CD4-positive, alpha-beta memory T cell (primary cell): ENCODE data around the gene ST6GALNAC3. TPM values are rescaled to one million over a fixed set of nuclear protein-coding genes. Genes with fewer than 3 reads are reported as not detected.

Experiments
- CTCF ChIA-PET: fragments of 350-600 bp; sonication (Branson Sonifier 250); formaldehyde crosslinking; loops from one replicate; lab custom pipeline; 2021; ENCODE audit warnings: inconsistent platforms; ENCODE audit not compliant: partially characterized antibody; lab: Charles Lee
- POLR2A ChIA-PET: fragments of 350-600 bp; sonication (Branson Sonifier 250); formaldehyde crosslinking; loops from one replicate; lab custom pipeline; 2021; ENCODE audit not compliant: partially characterized antibody; lab: Charles Lee
- DNase-seq, 5 donors: peaks; one replicate each; pipeline versions ENCODE4 v3.0.0 to v3.0.0-alpha.2; 2020 to 2022; ENCODE audit warnings: mixed read lengths in 1 of 5
- H3K27ac ChIP-seq: one replicate; pipeline ENCODE4 v1.7.0; 2013; ENCODE audit warnings: low read depth, low read length
- H3K27me3 ChIP-seq: 2 replicates; pipeline ENCODE4 v1.7.0; 2013; ENCODE audit warnings: mild to moderate bottlenecking, low read length, moderate library complexity; ENCODE audit not compliant: insufficient read depth
- H3K36me3 ChIP-seq: 2 replicates; pipeline ENCODE4 v1.7.0; 2013; ENCODE audit warnings: mild to moderate bottlenecking, low read length, moderate library complexity; ENCODE audit not compliant: insufficient read depth
- H3K4me1 ChIP-seq: 2 replicates; pipeline ENCODE4 v1.7.0; 2013; ENCODE audit warnings: mild to moderate bottlenecking, low read length, moderate library complexity; ENCODE audit not compliant: insufficient read depth
- H3K4me3 ChIP-seq, 2 donors: one replicate each; pipeline ENCODE4 v1.7.0; 2013; ENCODE audit warnings: low read length in 2 of 2, mild to moderate bottlenecking in 1 of 2
- H3K9me3 ChIP-seq, 2 donors: one replicate each; pipeline ENCODE4 v1.7.0; 2013; ENCODE audit warnings: low read length in 2 of 2, control low read depth in 1 of 2; ENCODE audit not compliant: control insufficient read depth in 1 of 2
- H3K27ac Mint-ChIP-seq, 7 donors: one replicate each; pipeline ENCODE4 v1.8.0; 2020 to 2021; ENCODE audit warnings: mixed read lengths in 7 of 7, mild to moderate bottlenecking in 6 of 7, inconsistent platforms in 3 of 7, moderate library complexity in 3 of 7
- H3K27me3 Mint-ChIP-seq, 2 donors: one replicate each; pipeline ENCODE4 v1.8.0; 2020 to 2021; ENCODE audit warnings: mixed read lengths in 2 of 2
- H3K36me3 Mint-ChIP-seq, 2 donors: one replicate each; pipeline ENCODE4 v1.8.0; 2020 to 2021; ENCODE audit warnings: mixed read lengths in 2 of 2, inconsistent platforms in 1 of 2, mild to moderate bottlenecking in 1 of 2
- H3K4me1 Mint-ChIP-seq, 4 donors: one replicate each; pipeline ENCODE4 v1.8.0; 2020 to 2021; ENCODE audit warnings: mixed read lengths in 4 of 4, mild to moderate bottlenecking in 1 of 4
- H3K4me3 Mint-ChIP-seq, 8 donors: one replicate each; pipeline ENCODE4 v1.8.0; 2020 to 2021; ENCODE audit warnings: mixed read lengths in 8 of 8, mild to moderate bottlenecking in 7 of 8, moderate library complexity in 6 of 8, inconsistent platforms in 3 of 8
- H3K9me3 Mint-ChIP-seq, 8 donors: one replicate each; pipeline ENCODE4 v1.8.0; 2020 to 2021; ENCODE audit warnings: mixed read lengths in 8 of 8, mild to moderate bottlenecking in 5 of 8, inconsistent platforms in 3 of 8, moderate library complexity in 1 of 8
- intact Hi-C: fragments of 100-400 bp; cut with micrococcal nuclease; formaldehyde crosslinking; loops from one replicate; pipeline ENCODE4 v1.15.1; 2023
- polyA plus RNA-seq, 2 donors: library from polyadenylated mRNA; unstranded; fragments of 300-500 nt; fragmentation: Illumina TruSeq; gene quantifications; one replicate each; pipeline ENCODE4 v1.2.3, GENCODE V29; 2021
- total RNA-seq, 2 experiments: library from RNA; stranded (reverse); gene quantifications; one replicate each; pipeline ENCODE4 v1.2.3, GENCODE V29; 2021

Gene ST6GALNAC3
- total and polyA plus RNA-seq, 4 experiments from 2014 or later = 0.47 to 1.2 (median 1.1) TPM; not detected in 1

DNA sequence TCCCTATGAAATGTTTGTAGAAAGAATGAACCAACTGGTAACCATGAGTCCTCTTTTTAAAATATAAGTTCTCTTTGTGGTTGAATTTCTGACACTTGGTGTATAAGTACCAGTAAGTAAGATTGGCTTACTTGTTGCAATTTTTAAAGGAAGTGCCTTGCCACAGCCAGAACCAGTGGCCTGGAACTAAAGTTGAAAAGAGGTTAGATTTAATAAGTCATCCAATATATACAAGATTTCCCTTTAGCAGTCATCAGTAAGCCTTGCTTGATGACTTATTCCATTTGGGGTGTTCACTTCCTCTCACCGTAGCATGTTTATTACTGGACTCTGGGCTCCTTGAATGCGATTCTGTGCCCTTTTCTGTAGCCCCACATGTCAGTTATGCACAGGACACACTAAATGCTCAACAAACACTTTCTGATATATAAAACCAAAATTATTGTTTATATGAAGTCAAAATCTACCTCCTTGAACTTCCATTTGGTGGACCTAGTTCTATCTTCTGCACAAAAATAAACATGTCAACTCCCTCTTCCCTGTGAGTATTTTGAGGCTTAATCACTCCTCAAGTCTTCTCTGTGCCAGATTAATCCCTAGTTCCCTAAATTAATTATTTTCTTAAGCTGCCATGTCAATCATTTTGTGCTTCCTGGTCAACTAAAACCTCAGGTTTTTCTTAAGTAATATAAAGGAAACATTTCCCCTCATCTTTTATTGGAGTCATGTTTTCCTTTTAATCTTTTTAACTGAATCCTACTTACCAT is 218.1 kb downstream of the ST6GALNAC3 start:
- H3K27me3 Mint-ChIP-seq = no peaks in the 10 kb centered on the region
- intact Hi-C loops = loop anchor here (10.0 kb wide), 1 partner anchor 138 kb away; no protein-coding TSS in a partner anchor

DNA sequence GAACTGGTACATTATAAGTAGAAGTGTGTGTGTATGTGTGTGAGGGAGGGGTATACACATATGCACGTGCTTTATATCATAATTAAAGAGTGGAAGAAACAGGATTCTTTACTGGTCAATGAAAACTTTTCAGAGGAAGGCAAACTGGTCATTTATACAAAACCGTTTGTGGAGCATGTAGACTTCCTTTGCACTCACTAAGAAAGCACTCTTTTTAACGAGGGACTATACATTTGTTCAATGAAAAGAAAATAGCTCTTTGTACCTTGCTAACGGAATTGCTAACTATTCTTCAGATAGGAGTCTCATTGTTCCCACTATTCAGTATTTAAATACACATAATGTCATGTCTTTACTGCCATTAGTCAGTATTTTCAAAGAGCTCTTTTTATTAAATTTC is 219.3 kb downstream of the ST6GALNAC3 start:
- no peak overlapping the region for H3K27ac ChIP-seq
- peaks cover 87% of the 10 kb centered on the region for H3K4me1 ChIP-seq
- intact Hi-C loops = loop anchor here (10.0 kb wide), 1 partner anchor 139 kb away; no protein-coding TSS in a partner anchor
- H3K4me3 Mint-ChIP-seq = peak overlapping the region in 4 of 8 donors; percentile 27 to 49 (median 39)
- no peaks in the 10 kb centered on the region for H3K27me3 Mint-ChIP-seq
- H3K36me3 ChIP-seq = no peaks in the 10 kb centered on the region
- no peaks in the 10 kb centered on the region for H3K36me3 Mint-ChIP-seq
- ChIA-PET CTCF (interaction anchor here (1.1 kb wide), 2 partner anchors 39 to 139 kb away, joined by 3 to 4 read pairs; no protein-coding TSS in a partner anchor), POLR2A (interaction anchor here (1.2 to 1.8 kb wide), 3 partner anchors 9 to 24 kb away, joined by 3 to 15 read pairs (median 4); no protein-coding TSS in a partner anchor)
- DNase-seq = no peak
- H3K4me1 Mint-ChIP-seq = peaks cover 36 to 69% (median 56%) of the 10 kb centered on the region in 4 donors
- H3K4me3 ChIP-seq = peak overlapping the region in 1 of 2 donors; percentile 10
- no peaks in the 10 kb centered on the region for H3K27me3 ChIP-seq
- H3K27ac Mint-ChIP-seq = peak overlapping the region; percentile 39 to 82 (median 59)
- no peaks in the 10 kb centered on the region for H3K9me3 Mint-ChIP-seq
- no peaks in the 10 kb centered on the region for H3K9me3 ChIP-seq

More for the DNA sequence above, 218.1 kb downstream of the ST6GALNAC3 start:
- H3K4me3 ChIP-seq = no peak overlapping the region
- Mint-ChIP-seq H3K9me3 (no peaks in the 10 kb centered on the region), H3K27ac (peak overlapping the region in 6 of 7 donors; percentile 3 to 58 (median 15)), H3K36me3 (no peaks in the 10 kb centered on the region), H3K4me3 (peak overlapping the region in 2 of 8 donors; percentile 17 to 22), H3K4me1 (peaks cover 42 to 70% (median 57%) of the 10 kb centered on the region in 4 donors)
- no peaks in the 10 kb centered on the region for H3K9me3 ChIP-seq
- H3K36me3 ChIP-seq = no peaks in the 10 kb centered on the region
- H3K27ac ChIP-seq = no peak overlapping the region
- DNase-seq = no peak
- no peaks in the 10 kb centered on the region for H3K27me3 ChIP-seq
- peaks cover 87% of the 10 kb centered on the region for H3K4me1 ChIP-seq
- ChIA-PET POLR2A (interaction anchor here (0.6 to 1.8 kb wide), 2 partner anchors 8 to 23 kb away, joined by 3 to 15 read pairs; no protein-coding TSS in a partner anchor), CTCF (interaction anchor here (2.8 kb wide), 1 partner anchor 139 kb away, joined by 12 read pairs; no protein-coding TSS in a partner anchor)

DNA sequence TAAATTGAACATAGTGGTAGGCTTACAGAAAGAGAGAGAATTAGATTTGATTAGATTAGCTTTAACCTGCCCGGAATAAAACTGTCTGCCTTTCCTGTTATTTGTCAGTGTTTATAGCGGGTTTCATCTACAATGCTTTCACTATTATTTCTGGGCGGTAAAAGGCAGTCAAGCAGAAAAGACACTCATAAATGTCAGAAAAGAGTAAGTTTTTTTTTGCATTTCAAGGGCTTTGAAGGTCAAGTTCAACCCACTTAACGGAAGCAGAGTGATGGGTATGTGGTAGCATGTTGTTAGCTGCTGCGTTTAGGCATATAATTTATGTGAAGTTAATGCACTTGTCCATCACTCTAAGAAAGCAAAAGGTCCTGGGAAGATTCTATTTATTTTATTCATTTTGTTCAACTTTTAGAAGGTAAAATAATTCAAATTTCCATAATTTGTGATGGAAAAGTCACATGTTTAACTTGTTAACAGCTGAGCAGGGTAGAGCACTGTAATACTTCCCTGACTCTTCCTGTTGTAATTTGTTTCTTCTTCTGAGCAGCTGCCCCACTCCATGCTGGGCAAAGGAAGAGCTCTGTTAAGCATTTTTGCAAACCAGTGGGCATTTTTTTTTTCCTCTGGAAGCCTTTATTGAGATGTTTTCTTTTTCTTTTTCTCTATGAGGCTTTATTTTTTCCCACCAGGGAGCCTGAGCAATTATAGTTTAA is 220.1 kb downstream of the ST6GALNAC3 start:
- Histone ChIP-seq H3K27ac (no peak overlapping the region), H3K9me3 (no peaks in the 10 kb centered on the region), H3K27me3 (no peaks in the 10 kb centered on the region), H3K4me1 (peaks cover 86% of the 10 kb centered on the region), H3K4me3 (peak overlapping the region; percentile 12 to 13), H3K36me3 (no peaks in the 10 kb centered on the region)
- Mint-ChIP-seq H3K4me3 (peak overlapping the region; percentile 68 to 86 (median 78)), H3K27ac (peak overlapping the region; percentile 47 to 85 (median 73)), H3K27me3 (no peaks in the 10 kb centered on the region), H3K4me1 (peaks cover 31 to 62% (median 50%) of the 10 kb centered on the region in 4 donors), H3K36me3 (no peaks in the 10 kb centered on the region), H3K9me3 (no peaks in the 10 kb centered on the region)
- CTCF ChIA-PET = interaction anchor here (1.1 to 1.3 kb wide), 4 partner anchors 24 to 140 kb away, joined by 3 to 4 read pairs (median 3); no protein-coding TSS in a partner anchor
- DNase-seq = peak in 4 of 5 donors; percentile 32 to 50 (median 40)
- intact Hi-C loops = loop anchor here (10.0 kb wide), 1 partner anchor 140 kb away; no protein-coding TSS in a partner anchor
- POLR2A ChIA-PET = interaction anchor here (0.8 to 1.8 kb wide), 7 partner anchors 10 to 140 kb away, joined by 3 to 15 read pairs (median 3); no protein-coding TSS in a partner anchor

DNA sequence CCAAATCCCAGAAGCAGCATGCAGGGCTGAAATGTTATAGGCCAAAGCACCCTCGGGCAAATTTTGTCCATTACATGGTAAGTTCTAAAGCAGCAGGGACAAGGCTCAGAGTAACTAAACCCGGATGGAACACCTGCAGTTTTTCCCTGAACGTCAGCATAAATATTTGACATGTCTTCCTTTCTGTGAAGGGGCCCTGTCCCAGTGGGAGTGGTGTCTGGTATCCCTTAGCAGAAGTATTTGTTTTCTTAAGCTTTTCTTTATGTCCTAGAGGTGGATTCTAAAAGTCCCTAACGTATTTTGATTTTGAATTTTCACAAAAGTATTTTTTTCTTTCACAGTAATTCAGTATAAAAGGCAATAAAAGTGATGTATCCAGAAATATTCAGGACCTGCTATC is 223.9 kb downstream of the ST6GALNAC3 start:
- intact Hi-C loops = loop anchor here (10.0 kb wide), 1 partner anchor 144 kb away; no protein-coding TSS in a partner anchor
- H3K27ac ChIP-seq = no peak overlapping the region
- POLR2A ChIA-PET = interaction anchor here (1.4 kb wide), 1 partner anchor 30 kb away, joined by 4 read pairs; no protein-coding TSS in a partner anchor
- no peak overlapping the region for H3K4me3 Mint-ChIP-seq
- no peak overlapping the region for H3K4me3 ChIP-seq
- no peaks in the 10 kb centered on the region for H3K9me3 Mint-ChIP-seq
- H3K4me1 Mint-ChIP-seq = peaks cover 30 to 51% (median 42%) of the 10 kb centered on the region in 4 donors
- H3K36me3 ChIP-seq = no peaks in the 10 kb centered on the region
- DNase-seq = no peak
- CTCF ChIA-PET = interaction anchor here (1.1 to 2.0 kb wide), 2 partner anchors 25 to 141 kb away, joined by 3 to 4 read pairs; no protein-coding TSS in a partner anchor
- peaks cover 83% of the 10 kb centered on the region for H3K4me1 ChIP-seq
- peak overlapping the region in 1 of 7 donors; percentile 15 for H3K27ac Mint-ChIP-seq
- no peaks in the 10 kb centered on the region for H3K27me3 ChIP-seq
- H3K27me3 Mint-ChIP-seq = no peaks in the 10 kb centered on the region
- no peaks in the 10 kb centered on the region for H3K9me3 ChIP-seq
- H3K36me3 Mint-ChIP-seq = no peaks in the 10 kb centered on the region

DNA sequence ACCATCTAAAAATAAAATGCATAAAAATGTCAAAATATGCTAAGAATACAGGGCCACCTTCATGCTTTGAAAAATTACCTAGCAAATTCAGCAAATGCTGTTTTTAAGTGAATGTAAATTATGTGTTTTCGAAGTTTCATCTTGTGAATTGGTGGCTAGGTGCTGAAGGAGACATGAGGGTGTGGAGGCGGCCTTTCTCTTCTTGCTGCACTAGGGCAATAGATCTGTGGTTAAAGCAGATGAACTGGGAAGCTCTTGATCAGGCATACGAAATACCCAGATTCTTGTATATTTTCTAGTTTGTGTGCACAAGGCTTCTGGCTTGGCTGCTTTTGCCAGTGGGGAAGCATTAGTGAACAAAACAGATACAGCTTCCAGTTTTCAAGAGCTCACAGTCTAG is 224.5 kb downstream of the ST6GALNAC3 start:
- H3K9me3 ChIP-seq = no peaks in the 10 kb centered on the region
- no peaks in the 10 kb centered on the region for H3K36me3 Mint-ChIP-seq
- peak overlapping the region in 2 of 8 donors; percentile 11 to 36 for H3K4me3 Mint-ChIP-seq
- H3K27ac ChIP-seq = no peak overlapping the region
- ChIA-PET CTCF (interaction anchor here (1.1 to 2.0 kb wide), 2 partner anchors 26 to 142 kb away, joined by 3 to 4 read pairs; no protein-coding TSS in a partner anchor), POLR2A (interaction anchor here (1.9 kb wide), 1 partner anchor 28 kb away, joined by 6 read pairs; no protein-coding TSS in a partner anchor)
- H3K27me3 Mint-ChIP-seq = no peaks in the 10 kb centered on the region
- peaks cover 25 to 45% (median 37%) of the 10 kb centered on the region in 4 donors for H3K4me1 Mint-ChIP-seq
- H3K36me3 ChIP-seq = no peaks in the 10 kb centered on the region
- DNase-seq = no peak
- peak overlapping the region in 4 of 7 donors; percentile 7 to 31 (median 16) for H3K27ac Mint-ChIP-seq
- no peaks in the 10 kb centered on the region for H3K27me3 ChIP-seq
- H3K4me1 ChIP-seq = peaks cover 77% of the 10 kb centered on the region
- no peak overlapping the region for H3K4me3 ChIP-seq
- intact Hi-C loops = loop anchor here (10.0 kb wide), 1 partner anchor 144 kb away; no protein-coding TSS in a partner anchor
- H3K9me3 Mint-ChIP-seq = no peaks in the 10 kb centered on the region

DNA sequence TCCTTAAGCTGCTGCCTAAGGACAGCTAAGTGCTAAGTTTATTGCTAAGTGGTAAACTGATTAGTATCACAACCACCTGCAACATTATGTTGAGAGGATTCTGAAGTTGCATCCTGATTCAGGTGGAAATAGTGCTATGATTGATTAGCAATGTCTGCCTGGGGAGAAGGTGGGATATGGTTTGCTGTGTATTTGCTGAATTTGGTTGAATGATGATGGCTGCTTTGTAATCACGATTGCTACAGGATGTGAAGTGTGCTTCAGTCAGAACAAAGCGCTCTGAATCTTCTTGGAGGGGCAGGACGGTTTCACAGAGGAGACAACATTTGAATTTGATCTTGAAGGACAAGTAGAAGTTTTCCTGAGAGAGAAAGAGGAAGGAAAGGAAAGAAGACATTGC is 226.0 kb downstream of the ST6GALNAC3 start:
- CTCF ChIA-PET = interaction anchor here (1.4 to 2.0 kb wide), 4 partner anchors 10 to 146 kb away, joined by 3 to 8 read pairs (median 5); no protein-coding TSS in a partner anchor
- no peak for DNase-seq
- Histone ChIP-seq H3K27ac (no peak overlapping the region), H3K4me1 (peaks cover 63% of the 10 kb centered on the region), H3K9me3 (no peaks in the 10 kb centered on the region), H3K36me3 (no peaks in the 10 kb centered on the region), H3K4me3 (no peak overlapping the region), H3K27me3 (no peaks in the 10 kb centered on the region)
- Mint-ChIP-seq H3K36me3 (no peaks in the 10 kb centered on the region), H3K27ac (peak overlapping the region in 5 of 7 donors; percentile 1 to 87 (median 67)), H3K4me1 (peaks cover 15 to 33% (median 25%) of the 10 kb centered on the region in 4 donors), H3K4me3 (peak overlapping the region in 6 of 8 donors; percentile 0 to 68 (median 29)), H3K27me3 (no peaks in the 10 kb centered on the region), H3K9me3 (no peaks in the 10 kb centered on the region)
- POLR2A ChIA-PET = interaction anchor here (0.9 to 1.9 kb wide), 2 partner anchors 8 to 30 kb away, joined by 3 to 6 read pairs; no protein-coding TSS in a partner anchor
- intact Hi-C loops = loop anchor here (5.0 kb wide), 1 partner anchor 33 kb away; no protein-coding TSS in a partner anchor
